Esophagus muscularis mucosa (tissue), 4 donors: Measurements from ENCODE around the gene ACSM2B. TPM values are rescaled to one million over a fixed set of nuclear protein-coding genes. Genes with fewer than 3 reads are reported as not detected.

Source experiments
- DNase-seq: peaks from one replicate; pipeline ENCODE4 v3.0.0-alpha.2; 2017; ENCODE audit errors: extremely low spot score
- H3K27ac ChIP-seq, 4 donors: fragments of 200-600 bp; sonication (generic); replicated peaks in 1 of 4; 1 replicate in 3 of 4; 2 replicates in 1 of 4; pipeline ENCODE4 v1.5.1; 2016 to 2019; ENCODE audit warnings: mild to moderate bottlenecking in 1 of 4
- H3K27me3 ChIP-seq, 4 donors: fragments of 200-600 bp; sonication (generic); one replicate each; pipeline versions ENCODE4 v1.5.1 to v1.6.0; 2016 to 2019
- H3K36me3 ChIP-seq, 4 donors: fragments of 200-600 bp; sonication (generic); one replicate each; pipeline ENCODE4 v1.5.1; 2016 to 2019
- H3K4me1 ChIP-seq, 4 donors: fragments of 200-600 bp; sonication (generic); one replicate each; pipeline ENCODE4 v1.5.1; 2016 to 2019
- H3K4me3 ChIP-seq, 4 donors: fragments of 200-600 bp; sonication (generic); 1 replicate in 2 of 4; 2 replicates in 2 of 4; pipeline ENCODE4 v1.5.1; 2016 to 2019; ENCODE audit warnings: mild to moderate bottlenecking in 4 of 4, moderate library complexity in 1 of 4
- H3K9me3 ChIP-seq, 4 donors: fragments of 200-600 bp; sonication (generic); 1 replicate in 3 of 4; 2 replicates in 1 of 4; pipeline ENCODE4 v1.5.1; 2016 to 2019
- CTCF ChIP-seq, 3 experiments: fragments of 200-600 bp in 2 of 3; fragments of 450-650 bp in 1 of 3; sonication (generic) in 2 of 3; IDR thresholded peaks; one replicate each; pipeline ENCODE4 v1.5.1; 2017 to 2019; ENCODE audit warnings: antibody characterized with exemption in 3 of 3, mild to moderate bottlenecking in 2 of 3, moderate library complexity in 1 of 3
- EP300 ChIP-seq: sonication (generic); formaldehyde crosslinking; IDR thresholded peaks from one replicate; pipeline ENCODE4 v1.6.1; 2017; ENCODE audit warnings: antibody characterized with exemption
- POLR2A ChIP-seq: fragments of 450-650 bp; IDR thresholded peaks from one replicate; pipeline ENCODE4 v1.6.1; 2017; ENCODE audit warnings: antibody characterized with exemption, moderate library complexity, mild to moderate bottlenecking, low read depth
- POLR2AphosphoS5 ChIP-seq, 2 donors: sonication (generic); formaldehyde crosslinking; IDR thresholded peaks; one replicate each; pipeline ENCODE4 v1.6.1; 2017; ENCODE audit warnings: antibody characterized with exemption in 2 of 2
- WGBS: methylation state at CpG from one replicate; pipeline ENCODE4 v1.1.5; 2018; 5-methylcytosine and 5-hydroxymethylcytosine counted together
- intact Hi-C: fragments of 100-400 bp; cut with DNase I; formaldehyde crosslinking; loops from one replicate; pipeline ENCODE4 v1.15.1; 2023
- total RNA-seq, 4 donors: library from RNA; depleted of rRNA; stranded (reverse); fragments of >200 nt; gene quantifications; one replicate each; pipeline versions ENCODE4 v1.1.0 to v1.2.1, GENCODE V29; 2016

ACSM2B gene
- total RNA-seq, 4 donors from 2014 or later, result not detected

GRCh38 chr16:20612551-20613480 lies 36.6 kb upstream of the ACSM2B start:
- 69% methylated on average over 7 of the region's 9 CpGs for WGBS
- no peaks in the 10 kb centered on the region for H3K27me3 ChIP-seq
- DNase-seq, result no peak
- no peaks in the 10 kb centered on the region for H3K9me3 ChIP-seq
- H3K4me3 ChIP-seq, result peak overlapping the region in 2 of 4 donors; percentile 9 to 18
- intact Hi-C loops, result no loop called here
- peak overlapping the region; percentile 28 to 63 (median 60) for H3K27ac ChIP-seq
- TF ChIP-seq POLR2AphosphoS5 (IDR thresholded peaks at IDR 0.05), result no peak
- H3K36me3 ChIP-seq, result no peaks in the 10 kb centered on the region
- H3K4me1 ChIP-seq, result peaks cover 0 to 46% (median 23%) of the 10 kb centered on the region in 4 donors

- H3K4me3 ChIP-seq, result peak overlapping the region in 1 of 4 donors; percentile 9
- intact Hi-C loops, result no loop called here
- H3K36me3 ChIP-seq, result no peaks in the 10 kb centered on the region
- no peak for TF ChIP-seq CTCF (IDR thresholded peaks at IDR 0.05)
- TF ChIP-seq EP300, result no peak
- TF ChIP-seq POLR2A, result no peak
- no peak for TF ChIP-seq POLR2AphosphoS5 (IDR thresholded peaks at IDR 0.05)
- no peak for DNase-seq
- H3K27me3 ChIP-seq, result no peaks in the 10 kb centered on the region
- no peaks in the 10 kb centered on the region for H3K9me3 ChIP-seq
- peak overlapping the region; percentile 45 to 68 (median 60) for H3K27ac ChIP-seq
- WGBS, result 78% methylated on average over 5 of the region's 5 CpGs
- peaks cover 0 to 43% (median 23%) of the 10 kb centered on the region in 4 donors for H3K4me1 ChIP-seq
Measured at GRCh38 chr16:20611975-20612481, 35.9 kb upstream of the ACSM2B start.

GRCh38 chr16:20611350-20611902 lies 35.3 kb upstream of the ACSM2B start:
- peak overlapping the region; percentile 45 to 68 (median 60) for H3K27ac ChIP-seq
- peak overlapping the region in 1 of 4 donors; percentile 3 for H3K4me3 ChIP-seq
- intact Hi-C loops, result no loop called here

GRCh38 chr16:20610892-20611349 lies 34.8 kb upstream of the ACSM2B start:
- Histone ChIP-seq H3K4me1 (peaks cover 0 to 43% (median 23%) of the 10 kb centered on the region in 4 donors), H3K27ac (peak overlapping the region; percentile 45 to 68 (median 60)), H3K36me3 (no peaks in the 10 kb centered on the region), H3K9me3 (no peaks in the 10 kb centered on the region), H3K4me3 (peak overlapping the region in 2 of 4 donors; percentile 3 to 6), H3K27me3 (no peaks in the 10 kb centered on the region)
- TF ChIP-seq POLR2AphosphoS5 (IDR thresholded peaks at IDR 0.05), result no peak
- no peak for TF ChIP-seq POLR2A
- TF ChIP-seq EP300, result no peak
- no peak for TF ChIP-seq CTCF (IDR thresholded peaks at IDR 0.05)
- DNase-seq, result no peak
- 75% methylated on average over 3 of the region's 4 CpGs for WGBS
- intact Hi-C loops, result no loop called here

More at GRCh38 chr16:20611350-20611902, 35.3 kb upstream of the ACSM2B start:
- TF ChIP-seq POLR2A (no peak), CTCF (IDR thresholded peaks at IDR 0.05) (no peak), EP300 (no peak), POLR2AphosphoS5 (IDR thresholded peaks at IDR 0.05) (no peak)
- WGBS, result 34% methylated on average over 2 of the region's 2 CpGs
- peaks cover 0 to 43% (median 23%) of the 10 kb centered on the region in 4 donors for H3K4me1 ChIP-seq
- no peaks in the 10 kb centered on the region for H3K9me3 ChIP-seq
- H3K27me3 ChIP-seq, result no peaks in the 10 kb centered on the region
- no peaks in the 10 kb centered on the region for H3K36me3 ChIP-seq
- DNase-seq, result no peak
